Measurements from ENCODE around the gene SUMF1.

DNA sequence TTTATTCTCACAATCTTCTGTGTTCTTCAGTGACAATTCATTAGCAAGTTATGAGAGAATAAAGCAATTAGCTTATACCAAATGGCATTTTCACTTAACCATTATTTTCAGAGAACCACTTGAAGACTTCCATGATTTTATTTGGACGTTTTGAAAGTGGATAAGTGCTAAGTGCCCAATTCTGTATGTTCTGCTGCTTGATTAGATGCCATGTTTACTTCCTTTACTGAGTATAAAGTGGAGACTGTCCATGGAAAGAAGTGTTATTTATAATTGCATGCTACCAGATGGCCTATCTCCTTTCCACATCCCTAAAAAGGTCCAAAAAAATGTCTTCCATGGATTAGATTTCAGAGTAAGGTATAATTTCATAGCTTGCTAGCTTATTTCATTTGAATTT, 69.6 kb downstream of the SUMF1 start:
- TF ChIP-seq, protein P1, sequence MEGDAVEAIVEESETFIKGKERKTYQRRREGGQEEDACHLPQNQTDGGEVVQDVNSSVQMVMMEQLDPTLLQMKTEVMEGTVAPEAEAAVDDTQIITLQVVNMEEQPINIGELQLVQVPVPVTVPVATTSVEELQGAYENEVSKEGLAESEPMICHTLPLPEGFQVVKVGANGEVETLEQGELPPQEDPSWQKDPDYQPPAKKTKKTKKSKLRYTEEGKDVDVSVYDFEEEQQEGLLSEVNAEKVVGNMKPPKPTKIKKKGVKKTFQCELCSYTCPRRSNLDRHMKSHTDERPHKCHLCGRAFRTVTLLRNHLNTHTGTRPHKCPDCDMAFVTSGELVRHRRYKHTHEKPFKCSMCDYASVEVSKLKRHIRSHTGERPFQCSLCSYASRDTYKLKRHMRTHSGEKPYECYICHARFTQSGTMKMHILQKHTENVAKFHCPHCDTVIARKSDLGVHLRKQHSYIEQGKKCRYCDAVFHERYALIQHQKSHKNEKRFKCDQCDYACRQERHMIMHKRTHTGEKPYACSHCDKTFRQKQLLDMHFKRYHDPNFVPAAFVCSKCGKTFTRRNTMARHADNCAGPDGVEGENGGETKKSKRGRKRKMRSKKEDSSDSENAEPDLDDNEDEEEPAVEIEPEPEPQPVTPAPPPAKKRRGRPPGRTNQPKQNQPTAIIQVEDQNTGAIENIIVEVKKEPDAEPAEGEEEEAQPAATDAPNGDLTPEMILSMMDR (optimal IDR thresholded peaks at IDR 0.05 in 1 of 3, IDR thresholded peaks at IDR 0.05 in 1 of 3, conservative IDR thresholded peaks at IDR 0.05 in 1 of 3; ENCODE audit: extremely low read depth in 1 of 3, insufficient read depth in 2 of 3, low read length in 3 of 3) = no peak
- TF ChIP-seq EZH2 (IDR thresholded peaks at IDR 0.05; ENCODE audit: low read length) = no peak

All from keratinocyte (primary cell).